Loucy (cell line): ENCODE results near the gene MED13L.

Experiments used
- H2AFZ ChIP-seq: fragments of 200-600 bp; sonication (generic); 2 replicates; pipeline ENCODE4 v1.6.0; 2016; ENCODE audit warnings: antibody characterized with exemption, mild to moderate bottlenecking, low read length, moderate library complexity
- H3F3A ChIP-seq: fragments of 200-600 bp; 2 replicates; pipeline ENCODE4 v1.6.0; 2016; ENCODE audit warnings: antibody characterized with exemption, low read depth, mild to moderate bottlenecking
- H3K27me3 ChIP-seq: fragments of 200-600 bp; sonication (generic); 2 replicates; pipeline ENCODE4 v1.6.1; 2014; ENCODE audit warnings: low read length, mild to moderate bottlenecking; ENCODE audit not compliant: insufficient read depth, poor library complexity, severe bottlenecking
- H3K36me3 ChIP-seq: fragments of 200-600 bp; sonication (generic); 2 replicates; pipeline ENCODE4 v1.6.1; 2016; ENCODE audit warnings: low read length; ENCODE audit not compliant: insufficient read depth
- H3K4me1 ChIP-seq: fragments of 200-600 bp; sonication (generic); 2 replicates; pipeline ENCODE4 v1.5.1; 2014; ENCODE audit warnings: low read length, mild to moderate bottlenecking; ENCODE audit not compliant: insufficient read depth, poor library complexity, severe bottlenecking
- H3K4me2 ChIP-seq: fragments of 200-600 bp; sonication (generic); 2 replicates; pipeline ENCODE4 v1.6.0; 2014; ENCODE audit warnings: antibody characterized with exemption, low read length, low read depth, mild to moderate bottlenecking; ENCODE audit not compliant: poor library complexity, severe bottlenecking
- H3K4me3 ChIP-seq: fragments of 200-600 bp; sonication (generic); 2 replicates; pipeline ENCODE4 v1.5.1; 2014; ENCODE audit warnings: low read length, mild to moderate bottlenecking, mixed read lengths; ENCODE audit not compliant: poor library complexity, severe bottlenecking
- H3K79me2 ChIP-seq: fragments of 200-600 bp; sonication (generic); 2 replicates; pipeline ENCODE4 v1.6.1; 2014; ENCODE audit warnings: low read length; ENCODE audit not compliant: insufficient read depth
- H3K9ac ChIP-seq: fragments of 200-600 bp; sonication (generic); 2 replicates; pipeline ENCODE4 v1.6.0; 2014; ENCODE audit warnings: mild to moderate bottlenecking, low read depth, low read length, moderate library complexity; ENCODE audit not compliant: poor library complexity, severe bottlenecking
- H3K9me2 ChIP-seq: fragments of 200-600 bp; sonication (generic); replicated peaks from 2 replicates; pipeline ENCODE4 v1.6.1; 2016; ENCODE audit warnings: low read depth, low read length, mixed read lengths
- H3K9me3 ChIP-seq: fragments of 200-600 bp; sonication (generic); 2 replicates; pipeline ENCODE4 v1.6.1; 2014; ENCODE audit warnings: mild to moderate bottlenecking, antibody characterized with exemption, low read length, low read depth; ENCODE audit not compliant: insufficient read depth
- H4K20me1 ChIP-seq: fragments of 200-600 bp; sonication (generic); 2 replicates; pipeline ENCODE4 v1.6.0; 2014; ENCODE audit warnings: antibody characterized with exemption, low read length, mild to moderate bottlenecking; ENCODE audit not compliant: insufficient read depth, poor library complexity, severe bottlenecking
- EZH2phosphoT487 ChIP-seq: fragments of 200-600 bp; IDR thresholded peaks from 2 replicates; pipeline ENCODE4 v1.6.1; 2018; ENCODE audit warnings: antibody characterized with exemption, mild to moderate bottlenecking, moderate library complexity, borderline replicate concordance
- TF ChIP-seq, protein P1 (sequence below): fragments of 200-600 bp; sonication (generic); conservative IDR thresholded peaks from 2 replicates; pipeline ENCODE4 v1.5.1; 2014; ENCODE audit warnings: mild to moderate bottlenecking, antibody characterized with exemption, low read length

The MED13L gene

DNA sequence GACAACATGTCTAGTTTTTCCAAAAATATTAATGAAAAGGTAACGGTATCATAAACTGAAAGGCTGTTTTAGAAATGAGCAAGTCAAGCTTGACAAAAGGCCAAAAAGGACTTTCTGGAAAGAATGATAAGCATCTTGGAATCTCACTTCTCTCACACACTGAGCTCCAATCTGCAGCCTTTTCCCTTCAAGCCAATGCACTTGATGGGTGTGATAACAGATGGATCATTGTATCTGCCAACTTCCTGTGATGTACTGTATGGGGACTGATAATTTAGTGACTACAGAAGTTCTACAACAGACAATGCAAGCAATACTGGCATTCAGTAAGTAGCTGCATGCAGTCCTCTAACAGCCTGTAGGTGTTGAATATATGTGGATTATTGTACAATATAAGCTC is 147.1 kb downstream of the MED13L start:
- H3K9me2 ChIP-seq, result no peaks in the 10 kb centered on the region
- peaks cover 3% of the 10 kb centered on the region for H4K20me1 ChIP-seq
- H3K9ac ChIP-seq, result no peak overlapping the region
- H3K9me3 ChIP-seq, result no peaks in the 10 kb centered on the region
- no peak overlapping the region for H3K4me2 ChIP-seq
- peaks cover 97% of the 10 kb centered on the region for H3K79me2 ChIP-seq
- H3K4me3 ChIP-seq, result no peak overlapping the region
- H3K4me1 ChIP-seq, result peaks cover 52% of the 10 kb centered on the region
- H3K36me3 ChIP-seq, result no peaks in the 10 kb centered on the region
- TF ChIP-seq, protein P1, sequence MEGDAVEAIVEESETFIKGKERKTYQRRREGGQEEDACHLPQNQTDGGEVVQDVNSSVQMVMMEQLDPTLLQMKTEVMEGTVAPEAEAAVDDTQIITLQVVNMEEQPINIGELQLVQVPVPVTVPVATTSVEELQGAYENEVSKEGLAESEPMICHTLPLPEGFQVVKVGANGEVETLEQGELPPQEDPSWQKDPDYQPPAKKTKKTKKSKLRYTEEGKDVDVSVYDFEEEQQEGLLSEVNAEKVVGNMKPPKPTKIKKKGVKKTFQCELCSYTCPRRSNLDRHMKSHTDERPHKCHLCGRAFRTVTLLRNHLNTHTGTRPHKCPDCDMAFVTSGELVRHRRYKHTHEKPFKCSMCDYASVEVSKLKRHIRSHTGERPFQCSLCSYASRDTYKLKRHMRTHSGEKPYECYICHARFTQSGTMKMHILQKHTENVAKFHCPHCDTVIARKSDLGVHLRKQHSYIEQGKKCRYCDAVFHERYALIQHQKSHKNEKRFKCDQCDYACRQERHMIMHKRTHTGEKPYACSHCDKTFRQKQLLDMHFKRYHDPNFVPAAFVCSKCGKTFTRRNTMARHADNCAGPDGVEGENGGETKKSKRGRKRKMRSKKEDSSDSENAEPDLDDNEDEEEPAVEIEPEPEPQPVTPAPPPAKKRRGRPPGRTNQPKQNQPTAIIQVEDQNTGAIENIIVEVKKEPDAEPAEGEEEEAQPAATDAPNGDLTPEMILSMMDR, result no peak
- TF ChIP-seq EZH2phosphoT487, result no peak
- no peaks in the 10 kb centered on the region for H3K27me3 ChIP-seq
- H2AFZ ChIP-seq, result no peak overlapping the region
- H3F3A ChIP-seq, result no peaks in the 10 kb centered on the region

DNA sequence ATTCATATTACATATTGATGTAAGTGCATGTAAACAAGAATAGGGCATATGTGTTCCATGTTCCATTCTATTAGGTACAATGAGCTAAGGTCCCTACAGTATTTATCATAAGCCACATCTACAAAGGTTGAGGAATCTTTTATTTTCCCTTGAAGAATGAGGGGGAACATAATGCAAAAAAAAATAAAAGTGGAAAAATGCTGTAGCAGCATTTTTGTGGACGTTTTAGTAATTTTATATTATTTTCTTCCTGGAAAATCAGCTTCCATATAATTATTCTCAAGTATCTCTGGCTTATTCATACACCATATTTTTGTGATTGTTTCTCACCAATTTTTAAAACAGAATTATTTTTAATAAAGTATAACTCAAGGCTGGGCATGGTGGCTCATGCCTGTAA is 148.7 kb downstream of the MED13L start:
- Histone ChIP-seq H3K9ac (no peak overlapping the region), H3F3A (no peaks in the 10 kb centered on the region), H3K4me2 (no peak overlapping the region), H3K79me2 (peaks cover 97% of the 10 kb centered on the region), H2AFZ (no peak overlapping the region), H4K20me1 (peaks cover 3% of the 10 kb centered on the region), H3K4me3 (no peak overlapping the region), H3K36me3 (no peaks in the 10 kb centered on the region), H3K4me1 (peaks cover 57% of the 10 kb centered on the region), H3K27me3 (no peaks in the 10 kb centered on the region), H3K9me2 (no peaks in the 10 kb centered on the region), H3K9me3 (no peaks in the 10 kb centered on the region)
- TF ChIP-seq EZH2phosphoT487, result no peak
- TF ChIP-seq, protein P1, result no peak

GRCh38 chr12:116127859-116128258 is 149.6 kb downstream of the MED13L start:
- peak overlapping the region; percentile 18 for H3K4me2 ChIP-seq
- no peak for TF ChIP-seq EZH2phosphoT487
- TF ChIP-seq, protein P1, result no peak

More at GRCh38 chr12:116127859-116128258, 149.6 kb downstream of the MED13L start:
- Histone ChIP-seq H3K9me2 (no peaks in the 10 kb centered on the region), H3K27me3 (no peaks in the 10 kb centered on the region), H3K9me3 (no peaks in the 10 kb centered on the region), H3K36me3 (no peaks in the 10 kb centered on the region), H3K4me1 (peaks cover 57% of the 10 kb centered on the region), H4K20me1 (peaks cover 7% of the 10 kb centered on the region), H3K9ac (no peak overlapping the region), H3K4me3 (no peak overlapping the region), H2AFZ (no peak overlapping the region), H3F3A (peaks cover 1% of the 10 kb centered on the region; the same call in 1 of the 2 replicates), H3K79me2 (peaks cover 96% of the 10 kb centered on the region)
